ENCODE data around the gene MOV10L1.
"Not testable (repeated sequence)": the region's sequence is repeated elsewhere in the genome, so short reads cannot be mapped to it uniquely, and the experiment has no call there.

The MOV10L1 gene

DNA sequence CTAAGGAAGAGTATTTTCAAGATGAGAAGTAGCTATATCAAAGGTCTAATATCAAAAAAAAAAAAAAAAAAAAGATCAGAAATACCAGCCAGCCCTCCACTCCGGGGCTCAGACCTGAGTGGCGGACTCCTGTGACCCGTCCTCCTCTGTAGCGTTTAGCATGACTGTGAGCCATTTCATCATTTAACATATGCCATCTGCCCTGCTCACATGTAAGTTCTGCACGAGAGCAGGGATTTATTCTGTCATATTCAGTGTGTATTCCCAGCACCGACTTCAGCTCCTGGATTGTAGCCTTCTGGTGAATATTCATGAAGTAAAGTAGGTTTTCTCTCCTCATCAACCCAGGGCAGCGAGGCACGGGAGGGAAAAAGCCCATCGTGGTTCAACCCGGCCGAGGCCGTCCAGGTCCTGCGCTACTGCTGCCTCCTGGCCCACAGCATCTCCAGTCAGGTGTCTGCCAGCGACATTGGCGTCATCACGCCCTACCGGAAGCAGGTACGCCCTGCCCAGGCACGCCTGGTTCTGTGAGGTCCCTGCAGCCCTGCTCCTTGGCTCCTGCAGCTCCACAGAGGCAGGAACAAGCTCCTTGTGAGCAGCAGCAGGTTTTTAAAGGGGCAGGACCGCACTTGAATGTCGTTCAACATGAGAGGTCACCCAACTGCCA, 68.0 kb downstream of the MOV10L1 start:
- no peak for DNase-seq (ENCODE audit: low spot score)

DNA sequence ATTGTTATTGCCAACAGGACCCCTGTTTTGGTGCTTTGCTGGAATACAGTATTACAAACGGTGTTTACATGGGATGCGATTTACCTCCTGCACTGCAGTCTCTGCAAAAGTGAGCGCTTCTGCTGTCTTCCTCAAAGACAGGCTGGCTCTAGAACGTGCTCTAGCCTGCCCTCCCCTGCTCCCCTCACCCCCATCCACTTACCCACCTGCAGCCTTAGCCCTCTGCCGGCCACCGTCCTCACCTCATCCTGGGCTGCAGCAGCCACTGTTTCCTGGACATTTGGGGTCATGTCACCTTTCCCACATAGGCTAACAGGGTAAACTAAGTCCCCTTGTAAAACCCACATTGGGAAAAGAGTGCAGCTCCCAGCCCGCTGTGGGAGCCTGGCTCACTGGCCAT, 71.1 kb downstream of the MOV10L1 start:
- DNase-seq (ENCODE audit: low spot score): no peak

GRCh38 chr22:50161508-50162390, 71.9 kb downstream of the MOV10L1 start:
- no peak for DNase-seq (ENCODE audit: low spot score)

- no peak for DNase-seq (ENCODE audit: low spot score)
Measured at GRCh38 chr22:50162391-50162956, 72.7 kb downstream of the MOV10L1 start.

DNA sequence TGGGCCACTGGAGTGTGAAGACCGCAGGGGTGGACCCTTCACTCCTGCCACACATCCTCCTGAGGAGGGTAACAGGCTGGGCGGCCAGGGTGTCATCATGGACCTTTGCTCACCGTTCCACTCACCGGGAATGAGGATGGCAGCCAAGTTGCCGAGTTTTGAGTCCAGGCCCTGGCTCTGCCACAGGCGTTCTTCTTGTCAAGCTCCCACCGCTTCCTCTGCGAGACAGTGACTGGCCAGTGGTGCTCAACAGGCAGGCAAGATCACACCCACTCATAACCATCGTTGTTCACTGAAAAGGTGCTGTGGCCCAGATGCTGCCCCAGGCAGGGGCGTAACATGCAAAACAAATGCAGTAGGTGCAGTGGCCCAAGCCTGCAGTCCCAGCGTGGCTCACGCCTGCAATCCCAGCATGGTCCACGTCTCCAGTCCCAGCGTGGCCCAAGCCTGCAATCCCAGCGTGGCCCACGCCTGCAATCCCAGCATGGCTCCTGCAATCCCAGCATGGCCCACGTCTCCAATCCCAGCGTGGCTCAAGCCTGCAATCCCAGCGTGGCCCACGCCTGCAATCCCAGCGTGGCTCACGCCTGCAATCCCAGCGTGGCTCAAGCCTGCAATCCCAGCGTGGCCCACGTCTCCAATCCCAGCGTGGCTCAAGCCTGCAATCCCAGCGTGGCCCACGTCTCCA, 75.8 kb downstream of the MOV10L1 start:
- no peak for DNase-seq (ENCODE audit: low spot score)

DNA sequence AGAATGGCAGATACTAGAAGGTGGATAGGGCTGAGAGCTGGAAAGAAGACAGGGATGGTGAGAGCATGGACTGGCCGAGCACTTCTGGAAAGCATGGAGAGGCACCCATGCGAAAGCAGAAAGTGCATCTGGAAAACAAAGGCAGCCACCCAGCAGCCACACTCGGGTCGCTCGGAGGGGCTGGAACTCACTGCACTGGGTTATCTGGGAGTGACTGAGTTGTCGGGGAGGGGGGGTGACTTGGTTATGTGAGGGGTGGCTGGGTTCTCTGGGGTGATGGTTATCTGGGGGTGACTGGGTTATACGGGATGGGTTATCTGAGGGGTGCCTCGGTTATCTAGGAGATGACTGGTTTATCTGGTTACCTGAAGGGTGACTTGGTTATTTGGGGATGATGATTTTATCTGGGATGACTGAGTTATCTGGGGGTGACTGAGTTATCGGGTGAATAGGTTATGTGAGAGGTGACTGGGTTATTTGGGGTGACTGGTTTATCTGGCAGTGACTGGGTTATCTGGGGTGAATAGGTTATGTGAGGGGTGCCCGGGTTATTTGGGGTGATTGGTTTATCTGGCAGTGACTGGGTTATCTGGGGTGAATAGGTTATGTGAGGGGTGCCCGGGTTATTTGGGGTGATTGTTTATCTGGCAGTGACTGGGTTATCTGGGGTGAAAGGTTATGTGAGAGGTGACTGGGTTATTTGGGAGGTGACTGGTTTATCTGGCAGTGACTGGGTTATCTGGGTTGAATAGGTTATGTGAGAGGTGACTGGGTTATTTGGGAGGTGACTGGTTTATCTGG, 78.1 kb downstream of the MOV10L1 start:
- no peak for DNase-seq (ENCODE audit: low spot score)

DNA sequence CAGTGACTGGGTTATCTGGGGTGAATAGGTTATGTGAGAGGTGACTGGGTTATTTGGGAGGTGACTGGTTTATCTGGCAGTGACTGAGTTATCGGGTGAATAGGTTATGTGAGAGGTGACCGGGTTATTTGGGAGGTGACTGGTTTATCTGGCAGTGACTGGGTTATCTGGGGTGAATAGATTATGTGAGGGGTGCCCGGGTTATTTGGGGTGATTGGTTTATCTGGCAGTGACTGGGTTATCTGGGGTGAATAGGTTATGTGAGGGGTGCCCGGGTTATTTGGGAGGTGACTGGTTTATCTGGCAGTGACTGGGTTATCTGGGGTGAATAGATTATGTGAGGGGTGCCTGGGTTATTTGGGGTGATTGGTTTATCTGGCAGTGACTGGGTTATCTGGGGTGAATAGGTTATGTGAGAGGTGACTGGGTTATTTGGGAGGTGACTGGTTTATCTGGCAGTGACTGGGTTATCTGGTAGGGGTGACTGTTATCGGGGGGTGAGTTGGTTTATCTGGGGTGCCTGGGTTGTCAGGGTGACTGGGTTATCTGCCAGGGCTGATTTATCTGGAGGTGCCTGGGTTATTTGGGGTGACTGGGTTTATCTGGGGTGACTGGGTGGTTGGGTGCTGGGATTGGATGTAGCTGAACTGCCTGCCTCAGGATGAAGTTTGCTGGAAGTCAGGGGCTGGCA, 78.8 kb downstream of the MOV10L1 start:
- DNase-seq (ENCODE audit: low spot score): not testable (repeated sequence)

- no peak for DNase-seq (ENCODE audit: low spot score)
Measured at GRCh38 chr22:50169181-50169759, 79.5 kb downstream of the MOV10L1 start.

DNA sequence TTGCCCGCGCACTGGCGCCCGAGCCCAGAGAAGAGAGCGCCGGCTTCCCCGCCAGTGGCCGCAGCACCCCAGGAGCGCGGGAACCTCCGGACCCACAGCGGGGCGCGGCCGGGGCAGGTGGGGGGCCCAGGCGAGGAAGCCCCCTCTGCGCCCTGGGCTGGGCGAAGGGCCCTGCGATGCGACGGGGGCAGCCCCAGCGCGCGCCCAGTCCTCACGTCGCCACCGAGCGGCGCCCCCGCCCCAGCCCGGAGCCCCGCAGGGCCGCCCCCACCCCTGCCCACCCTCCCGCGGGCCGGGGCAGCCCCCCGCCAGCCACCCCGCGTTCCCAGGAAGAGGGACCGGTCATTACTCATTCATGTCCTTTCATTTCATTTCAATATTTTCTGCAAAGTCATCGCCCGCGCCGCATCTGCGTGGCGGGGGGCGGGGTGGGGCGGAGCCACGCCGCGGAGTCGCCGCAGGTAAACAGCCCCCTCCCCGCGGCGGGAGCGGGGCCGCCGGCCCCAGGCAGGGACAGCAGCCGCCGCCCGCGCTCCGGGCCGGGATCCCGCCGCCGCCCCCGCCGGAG, 80.1 kb downstream of the MOV10L1 start:
- peak; percentile 23 for DNase-seq (ENCODE audit: low spot score)

GRCh38 chr22:50170453-50171318, 80.9 kb downstream of the MOV10L1 start, which contains the start of gene PANX2:
PANX2 (plus strand) TSS chr22:50170731; CDS start chr22:50170731, 0 bp downstream.
- DNase-seq (ENCODE audit: low spot score): no peak

- DNase-seq (ENCODE audit: low spot score): no peak
Measured at GRCh38 chr22:50171319-50171964, 81.6 kb downstream of the MOV10L1 start.

DNA sequence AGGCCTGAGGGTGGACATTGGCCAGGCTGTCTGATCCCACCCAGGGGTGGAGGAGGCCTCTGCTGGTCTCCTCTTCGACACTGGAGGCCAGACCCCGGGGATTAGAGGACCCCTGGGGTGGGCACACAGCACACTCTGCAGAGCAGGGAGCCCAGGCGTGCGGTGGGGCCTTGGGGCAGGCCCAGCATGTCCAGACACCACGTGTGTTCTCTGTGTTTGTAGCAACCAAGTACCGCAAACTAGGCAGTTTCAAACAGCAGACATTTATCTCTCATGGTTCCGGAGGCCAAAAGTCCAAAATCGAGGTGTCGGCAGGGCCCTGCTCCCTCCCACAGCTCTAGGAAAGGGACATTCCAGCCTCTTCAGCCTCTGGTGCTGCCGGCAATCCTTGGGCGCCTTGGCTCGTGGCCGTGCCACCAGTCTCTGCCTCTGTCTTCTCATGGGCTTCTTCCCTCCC, 82.2 kb downstream of the MOV10L1 start:
- DNase-seq (ENCODE audit: low spot score): no peak

DNA sequence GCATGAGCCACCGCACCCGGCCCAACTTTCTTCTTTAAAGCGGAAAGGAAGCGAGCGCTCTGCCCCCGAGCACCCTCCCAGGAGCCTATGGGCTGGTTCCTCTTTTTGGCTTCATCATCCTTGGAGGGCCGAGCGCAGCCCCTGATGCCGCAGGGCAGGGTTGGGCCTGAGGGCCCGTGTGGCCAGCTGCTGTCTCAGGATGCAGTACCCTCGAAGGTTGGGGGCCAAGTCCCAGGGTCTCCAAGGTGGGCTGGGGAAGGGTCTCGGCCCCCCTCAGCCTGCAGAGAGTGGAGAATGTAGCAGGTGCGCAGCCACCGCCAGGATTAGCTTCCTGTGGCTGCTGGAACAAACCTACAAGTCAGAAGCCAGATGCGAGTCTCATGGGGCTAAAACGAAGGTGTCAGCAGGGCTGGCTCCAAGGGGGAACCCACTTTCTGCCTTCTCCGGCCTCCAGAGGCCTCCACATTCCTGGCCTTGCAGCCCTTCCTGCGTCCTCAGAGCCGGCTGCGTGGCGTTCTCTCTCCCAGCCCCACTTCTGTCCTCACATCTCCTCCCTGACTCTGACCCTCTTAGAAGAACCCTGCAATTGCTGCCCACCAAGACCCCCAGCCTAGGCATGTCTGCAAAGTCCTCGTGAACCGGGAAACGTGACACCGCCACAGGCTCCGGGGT, 83.6 kb downstream of the MOV10L1 start:
- DNase-seq (ENCODE audit: low spot score): no peak

GRCh38 chr22:50173983-50174355, 84.2 kb downstream of the MOV10L1 start:
- DNase-seq (ENCODE audit: low spot score): no peak

GRCh38 chr22:50174382-50175190, 84.8 kb downstream of the MOV10L1 start:
- no peak for DNase-seq (ENCODE audit: low spot score)

DNA sequence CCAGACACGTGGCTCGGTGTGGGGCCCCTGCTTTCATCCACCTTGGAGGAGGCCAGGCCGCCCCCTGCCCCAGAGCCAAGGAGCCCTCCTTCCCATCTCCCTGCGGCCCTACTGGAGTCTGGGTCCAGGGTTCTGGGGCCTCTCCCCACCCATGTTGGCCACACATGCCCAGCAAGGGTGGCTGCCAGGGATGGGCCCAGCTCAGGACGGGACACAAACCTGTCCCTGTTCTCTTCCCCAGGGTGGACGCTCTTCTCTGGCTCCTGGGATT, 85.3 kb downstream of the MOV10L1 start:
- DNase-seq (ENCODE audit: low spot score): no peak
